M059J (cell line): Measurements from ENCODE around the gene CCDC121. TPM values are rescaled to one million over a fixed set of nuclear protein-coding genes. Genes with fewer than 3 reads are reported as not detected.
"Not testable (repeated sequence)": the region's sequence is repeated elsewhere in the genome, so short reads cannot be mapped to it uniquely, and the experiment has no call there.

ENCODE experiments used
- DNase-seq: peaks from one replicate; pipeline ENCODE4 v3.0.0-alpha.2; 2012; ENCODE audit warnings: low read depth
- total RNA-seq: library from RNA; depleted of rRNA; stranded (reverse); fragments of >200 nt; shearing (Covaris generic); gene quantifications from 2 replicates; pipeline ENCODE4 v1.2.3, GENCODE V29; 2014

Gene CCDC121
- total RNA-seq, 1 experiment from 2014 or later = 1.4 TPM

- peak; percentile 80 for DNase-seq
These were observed 9.3 kb upstream of the CCDC121 start for GRCh38 chr2:27638037-27638637.

- peak; percentile 34 for DNase-seq
These were observed 8.0 kb upstream of the CCDC121 start for GRCh38 chr2:27636766-27637165.

- DNase-seq = no peak
These were observed 5.5 kb upstream of the CCDC121 start for GRCh38 chr2:27634291-27634690.

GRCh38 chr2:27630257-27630656 is 1.4 kb upstream of the CCDC121 start:
- not testable (repeated sequence) for DNase-seq

DNA sequence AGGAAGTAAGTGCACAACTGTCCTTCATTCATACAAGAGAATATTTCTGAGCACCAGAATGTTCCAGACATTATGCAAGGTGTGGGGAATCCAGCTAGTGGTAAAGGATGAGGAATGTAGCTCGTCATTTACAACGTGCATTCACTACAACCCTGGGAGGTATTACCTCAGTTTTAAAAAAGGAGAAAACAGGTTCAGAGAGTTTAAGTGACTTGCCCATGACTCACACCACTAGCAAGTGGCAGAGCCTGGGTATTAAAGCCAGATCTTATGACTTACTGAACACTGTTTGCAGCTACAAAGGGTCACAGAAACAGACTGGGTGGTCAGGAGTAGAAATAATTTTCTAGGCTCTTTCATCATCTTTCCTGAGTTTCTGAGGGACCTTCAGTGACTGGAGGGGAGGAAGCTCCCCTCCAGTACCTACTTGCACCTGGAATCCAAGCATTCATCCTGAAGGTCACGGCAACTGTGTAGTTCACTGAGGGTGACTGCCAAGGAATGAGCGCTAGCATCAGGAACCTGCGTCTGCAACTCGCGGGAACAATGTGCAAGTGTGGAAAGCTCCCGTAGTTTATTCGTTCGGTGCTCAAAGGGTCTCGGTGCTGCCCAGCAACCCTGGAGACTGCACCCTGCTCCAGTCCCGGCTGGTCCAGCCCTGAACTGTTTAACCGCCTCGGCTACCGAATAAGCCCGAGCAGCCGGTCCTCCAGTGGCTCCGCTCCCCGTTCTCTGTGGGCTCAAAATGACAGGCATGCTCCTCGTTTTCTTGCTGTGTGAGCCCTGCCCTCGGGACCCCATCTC is 647 bp downstream of the CCDC121 start:
- peak; percentile 95 for DNase-seq

- DNase-seq = not testable (repeated sequence)
These were observed 1.9 kb downstream of the CCDC121 start for GRCh38 chr2:27626921-27627320.

GRCh38 chr2:27626323-27626722 is 2.5 kb downstream of the CCDC121 start:
- DNase-seq = not testable (repeated sequence)

- no peak for DNase-seq
These were observed 3.9 kb downstream of the CCDC121 start for GRCh38 chr2:27624943-27625342.

DNA sequence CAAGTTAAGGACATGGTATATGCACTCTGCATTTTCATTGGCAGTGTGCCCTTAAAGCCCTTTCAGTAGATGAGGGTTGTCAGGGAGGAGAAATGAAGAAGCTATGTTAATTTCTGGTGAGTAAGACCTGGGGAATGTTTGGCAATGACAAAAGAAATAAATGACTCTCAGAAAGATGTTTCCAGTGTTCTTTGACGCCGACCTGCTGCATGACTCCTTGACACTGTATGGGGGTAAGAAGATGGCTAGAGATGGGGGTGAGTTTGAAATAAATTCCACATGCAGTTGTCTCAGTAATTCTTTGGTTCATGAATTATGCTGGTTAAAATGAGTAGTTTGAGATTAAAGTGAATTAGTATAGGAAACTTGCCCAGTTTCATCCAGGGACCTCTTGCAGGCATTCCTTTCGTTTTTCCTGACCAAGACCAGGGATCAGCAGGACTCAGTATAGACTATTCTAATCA is 5.9 kb downstream of the CCDC121 start:
- peak; percentile 89 for DNase-seq

DNA sequence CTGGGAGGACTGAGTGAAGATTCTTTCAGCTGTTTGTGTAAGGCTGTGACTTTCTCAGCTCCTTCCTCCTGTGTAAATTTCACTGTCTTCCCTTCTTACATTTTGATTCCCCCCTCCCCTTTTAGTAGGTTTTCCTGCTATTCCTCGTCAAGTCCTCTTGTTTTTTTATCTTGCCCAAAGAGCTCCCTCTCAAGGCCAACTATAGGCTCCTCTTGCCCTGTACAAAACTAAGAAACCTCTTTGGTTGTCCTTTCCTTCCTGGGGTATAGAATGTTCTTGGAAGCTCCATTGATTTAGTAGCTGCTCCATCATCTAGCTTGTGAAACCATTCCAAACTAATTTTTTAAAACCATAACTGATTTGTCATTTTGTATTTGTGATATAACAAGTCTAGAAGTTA is 7.3 kb downstream of the CCDC121 start:
- DNase-seq = no peak

GRCh38 chr2:27615316-27615715 is 13.5 kb downstream of the CCDC121 start:
- DNase-seq = no peak

DNA sequence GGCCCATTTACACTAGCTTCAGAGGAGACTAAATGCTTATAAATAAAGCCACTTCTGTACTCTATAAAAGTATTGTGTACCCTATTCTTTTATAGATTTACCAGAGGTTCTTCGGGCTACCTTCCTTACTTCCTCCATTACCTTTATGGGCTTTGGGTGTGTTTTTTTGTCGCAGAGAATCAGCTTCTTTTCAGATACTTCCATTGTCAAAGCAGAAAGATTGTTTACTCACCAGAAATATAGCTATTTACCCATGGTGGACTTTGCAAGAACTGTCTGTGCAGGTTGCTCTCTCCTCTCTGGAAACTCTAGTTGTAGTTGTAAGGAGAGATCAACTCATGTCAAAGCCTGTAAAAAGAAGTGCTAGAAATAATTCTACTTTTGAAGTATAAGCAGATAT is 14.8 kb downstream of the CCDC121 start:
- DNase-seq = no peak

- no peak for DNase-seq
These were observed 22.2 kb downstream of the CCDC121 start for GRCh38 chr2:27606611-27607010.

DNA sequence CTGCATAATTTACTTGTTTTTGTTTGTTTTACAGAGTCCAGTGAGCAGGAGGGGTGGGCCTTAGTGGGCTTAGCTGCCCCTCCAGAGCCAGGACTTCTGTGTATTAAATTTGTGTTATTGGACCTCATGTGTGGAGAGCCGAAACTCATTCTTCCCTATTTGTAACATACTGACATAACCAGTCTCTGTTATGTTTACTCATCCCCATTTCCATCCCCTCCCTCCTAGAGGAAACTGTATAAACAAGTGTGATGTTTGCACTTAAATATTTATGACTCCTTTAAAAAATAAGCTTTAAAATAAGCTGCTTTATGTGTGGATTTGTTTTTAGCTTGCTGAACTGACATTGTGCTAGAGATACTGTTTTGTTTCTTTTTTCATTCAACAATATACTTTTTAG is 32.2 kb downstream of the CCDC121 start:
- DNase-seq = no peak

GRCh38 chr2:27595412-27595811 is 33.4 kb downstream of the CCDC121 start:
- not testable (repeated sequence) for DNase-seq

GRCh38 chr2:27594020-27594703 is 34.6 kb downstream of the CCDC121 start:
- DNase-seq = not testable (repeated sequence)

DNA sequence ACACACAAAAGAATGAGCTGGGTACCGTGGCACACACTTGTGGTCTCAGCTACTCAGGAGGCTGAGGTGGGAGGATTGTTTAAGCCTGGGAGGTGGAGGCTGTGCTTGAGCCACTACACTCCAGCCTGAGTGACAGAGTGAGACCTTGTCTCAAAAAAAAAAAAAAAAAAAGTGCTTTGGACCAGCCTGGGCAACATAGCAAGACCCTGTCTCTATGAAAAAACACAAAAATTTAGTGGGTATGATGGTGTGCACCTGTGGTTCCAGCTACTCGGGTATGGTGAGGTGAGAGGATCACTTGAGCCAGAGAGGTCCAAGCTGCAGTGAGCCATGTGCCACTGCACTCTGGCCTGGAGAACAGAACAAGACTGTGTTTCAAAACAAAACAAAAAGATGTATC is 35.6 kb downstream of the CCDC121 start:
- no peak for DNase-seq

DNA sequence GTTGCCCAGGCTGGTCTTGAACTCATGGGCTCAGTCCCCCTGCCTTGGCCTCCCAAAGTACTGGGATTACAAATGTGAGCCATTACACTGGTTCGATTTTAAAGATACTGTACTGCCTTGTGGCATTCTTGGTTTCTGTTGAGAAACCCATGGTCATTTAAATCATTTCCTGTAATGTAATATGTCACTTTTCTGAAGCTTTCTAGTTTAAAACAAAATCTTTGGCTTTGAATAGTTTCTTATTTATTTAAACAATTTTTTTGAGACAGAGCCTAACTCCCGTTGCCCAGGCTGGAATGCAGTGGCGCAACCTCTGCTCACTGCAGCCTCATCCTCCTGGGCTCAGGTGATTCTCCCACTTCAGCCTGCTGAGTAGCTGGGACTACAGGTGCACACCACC is 37.1 kb downstream of the CCDC121 start:
- peak; percentile 12 for DNase-seq

DNA sequence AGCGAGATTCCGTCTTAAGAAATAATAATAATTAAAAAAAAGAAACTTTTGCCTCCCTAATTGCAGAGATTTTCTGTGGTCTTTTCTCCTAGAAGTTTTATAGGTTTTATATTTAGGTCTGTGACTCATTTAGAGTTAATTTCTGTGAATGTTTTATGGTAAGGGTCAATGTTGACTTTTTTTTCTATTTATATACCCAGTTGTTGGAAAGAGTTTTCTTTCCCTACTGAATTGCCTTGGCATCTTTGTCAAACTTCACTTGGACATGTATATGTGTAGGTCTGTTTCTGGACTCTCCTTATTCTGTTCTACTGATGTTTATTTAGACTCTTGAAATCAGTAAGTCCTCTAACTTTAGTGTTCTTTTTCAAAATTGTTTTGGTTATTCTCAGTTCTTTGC is 40.5 kb downstream of the CCDC121 start:
- DNase-seq = peak; percentile 30

GRCh38 chr2:27587025-27587424 is 41.8 kb downstream of the CCDC121 start:
- peak; percentile 43 for DNase-seq

DNA sequence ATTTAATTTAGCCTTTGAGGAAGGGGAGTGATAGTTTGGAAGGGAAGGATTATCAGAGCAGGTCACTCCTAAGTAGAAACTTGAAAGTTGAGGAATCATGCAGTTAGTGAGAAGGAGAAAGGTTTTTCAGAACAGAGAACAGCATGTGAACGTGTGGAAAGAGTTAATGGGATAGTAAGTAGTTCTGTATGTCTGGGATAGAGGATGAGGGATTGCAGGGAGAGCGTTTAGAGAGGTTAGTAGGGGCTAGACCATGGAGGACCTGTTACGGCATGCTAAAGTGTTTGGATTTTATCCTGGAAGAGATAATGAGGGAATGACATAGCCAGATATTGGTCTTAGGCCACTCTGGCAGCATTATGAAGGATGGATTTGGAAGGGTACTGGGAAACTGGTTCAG is 44.2 kb downstream of the CCDC121 start:
- DNase-seq = no peak

GRCh38 chr2:27583390-27583915 is 45.4 kb downstream of the CCDC121 start:
- peak; percentile 12 for DNase-seq
